C4-2B (cell line): ENCODE data around the gene DEDD.

Experiments used
- ZFX ChIP-seq: fragments of 450-650 bp; IDR thresholded peaks from 2 replicates; pipeline ENCODE4 v1.6.1; 2017
- TF ChIP-seq, protein P1 (sequence below): fragments of 450-650 bp; conservative IDR thresholded peaks from 2 replicates; pipeline ENCODE4 v1.5.1; 2017; ENCODE audit warnings: mild to moderate bottlenecking

- TF ChIP-seq, protein P1, sequence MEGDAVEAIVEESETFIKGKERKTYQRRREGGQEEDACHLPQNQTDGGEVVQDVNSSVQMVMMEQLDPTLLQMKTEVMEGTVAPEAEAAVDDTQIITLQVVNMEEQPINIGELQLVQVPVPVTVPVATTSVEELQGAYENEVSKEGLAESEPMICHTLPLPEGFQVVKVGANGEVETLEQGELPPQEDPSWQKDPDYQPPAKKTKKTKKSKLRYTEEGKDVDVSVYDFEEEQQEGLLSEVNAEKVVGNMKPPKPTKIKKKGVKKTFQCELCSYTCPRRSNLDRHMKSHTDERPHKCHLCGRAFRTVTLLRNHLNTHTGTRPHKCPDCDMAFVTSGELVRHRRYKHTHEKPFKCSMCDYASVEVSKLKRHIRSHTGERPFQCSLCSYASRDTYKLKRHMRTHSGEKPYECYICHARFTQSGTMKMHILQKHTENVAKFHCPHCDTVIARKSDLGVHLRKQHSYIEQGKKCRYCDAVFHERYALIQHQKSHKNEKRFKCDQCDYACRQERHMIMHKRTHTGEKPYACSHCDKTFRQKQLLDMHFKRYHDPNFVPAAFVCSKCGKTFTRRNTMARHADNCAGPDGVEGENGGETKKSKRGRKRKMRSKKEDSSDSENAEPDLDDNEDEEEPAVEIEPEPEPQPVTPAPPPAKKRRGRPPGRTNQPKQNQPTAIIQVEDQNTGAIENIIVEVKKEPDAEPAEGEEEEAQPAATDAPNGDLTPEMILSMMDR, result no peak
- TF ChIP-seq ZFX, result no peak
Measured at GRCh38 chr1:161140755-161141400, 8.4 kb upstream of the DEDD start.
